ENCODE measurements around the gene OR13J1. TPM values are rescaled to one million over a fixed set of nuclear protein-coding genes. Genes with fewer than 3 reads are reported as not detected.

Gene OR13J1
- total RNA-seq, 4 donors from 2014 or later = not detected

- no peak for DNase-seq (ENCODE audit: low spot score in 2 of 2)
- intact Hi-C loops (cut with DNase I; ENCODE audit: low total_unique reads) = no loop called here
- no peak overlapping the region for H3K4me3 ChIP-seq (ENCODE audit: low read depth, poor library complexity, severe bottlenecking)
- WGBS, 2 donors = 78 to 96% methylated on average over 4 of the region's 4 CpGs
- TF ChIP-seq CTCF (IDR thresholded peaks at IDR 0.05) = no peak
- no peak for TF ChIP-seq POLR2A (IDR thresholded peaks at IDR 0.05)
These were observed 2.7 kb downstream of the OR13J1 start for GRCh38 chr9:35867538-35867937.

DNA sequence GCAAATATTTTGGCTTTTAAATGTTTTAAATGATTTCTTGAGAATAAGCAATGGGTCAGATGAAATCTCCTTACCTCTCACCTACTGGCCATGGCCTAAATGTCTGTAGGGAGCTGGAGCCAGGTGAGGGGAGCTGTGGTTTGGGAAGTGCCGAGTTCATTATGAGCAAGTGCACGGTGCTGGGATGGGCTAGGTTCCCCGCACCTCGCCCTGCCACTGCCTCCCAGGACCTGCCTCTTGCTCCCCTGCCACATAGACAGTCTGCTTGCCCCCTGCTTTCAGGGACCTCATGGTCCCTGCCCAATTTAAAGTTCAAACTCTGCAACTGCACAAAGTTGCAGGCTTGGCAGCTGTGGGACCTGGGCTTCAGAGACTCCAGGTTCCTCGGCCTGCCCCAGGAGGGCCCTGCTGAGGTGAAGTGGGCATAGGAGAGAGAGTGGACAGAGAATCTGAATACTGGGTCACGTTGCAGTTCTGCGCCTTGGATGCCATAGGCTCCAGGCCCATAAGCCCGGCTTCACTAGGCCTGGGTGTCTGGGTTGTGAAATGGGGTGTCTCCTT is 5.4 kb downstream of the OR13J1 start:
- 84 to 85% methylated on average over 8 of the region's 8 CpGs for WGBS, 2 donors

GRCh38 chr9:35863583-35863982 is 6.6 kb downstream of the OR13J1 start:
- DNase-seq (ENCODE audit: low spot score in 2 of 2) = peak in 1 of 2 donors; percentile 3
- no peak for TF ChIP-seq CTCF (IDR thresholded peaks at IDR 0.05)
- no peak for TF ChIP-seq POLR2A (IDR thresholded peaks at IDR 0.05)
- intact Hi-C loops (cut with DNase I; ENCODE audit: low total_unique reads) = no loop called here
- no peak overlapping the region for H3K4me3 ChIP-seq (ENCODE audit: low read depth, poor library complexity, severe bottlenecking)
- 71 to 75% methylated on average over 8 of the region's 8 CpGs for WGBS, 2 donors

More for the DNA sequence above, 5.4 kb downstream of the OR13J1 start:
- H3K4me3 ChIP-seq (ENCODE audit: low read depth, poor library complexity, severe bottlenecking) = no peak overlapping the region
- DNase-seq (ENCODE audit: low spot score in 2 of 2) = no peak
- intact Hi-C loops (cut with DNase I; ENCODE audit: low total_unique reads) = no loop called here
- no peak for TF ChIP-seq CTCF (IDR thresholded peaks at IDR 0.05)

DNA sequence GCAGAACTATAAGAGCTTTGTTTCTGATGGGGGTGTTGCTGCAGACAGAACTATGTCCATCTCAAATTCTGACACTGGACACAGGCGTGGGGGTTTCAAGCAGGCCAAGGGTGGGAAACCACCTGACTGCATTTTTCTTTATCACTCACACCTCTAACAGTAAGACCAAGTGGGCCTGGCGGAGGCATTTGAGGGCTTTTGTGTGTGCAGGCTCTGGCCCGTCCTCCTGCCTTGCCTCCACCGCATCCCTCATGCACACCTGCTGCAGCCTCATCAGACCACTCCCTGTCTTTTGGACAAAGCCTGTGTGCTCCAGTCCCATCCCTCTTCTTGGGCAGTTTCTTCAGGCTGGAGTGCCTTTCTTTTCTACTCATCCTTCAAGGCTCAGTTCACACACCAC is 7.9 kb downstream of the OR13J1 start:
- H3K4me3 ChIP-seq (ENCODE audit: low read depth, poor library complexity, severe bottlenecking) = no peak overlapping the region
- DNase-seq (ENCODE audit: low spot score in 2 of 2) = peak in 1 of 2 donors; percentile 4
- 77 to 84% methylated on average over 4 of the region's 4 CpGs for WGBS, 2 donors
- intact Hi-C loops (cut with DNase I; ENCODE audit: low total_unique reads) = no loop called here
- TF ChIP-seq CTCF (IDR thresholded peaks at IDR 0.05) (no peak), POLR2A (IDR thresholded peaks at IDR 0.05) (no peak)

GRCh38 chr9:35861161-35861897 is 8.9 kb downstream of the OR13J1 start:
- peak in 1 of 2 donors; percentile 11 for DNase-seq (ENCODE audit: low spot score in 2 of 2)
- WGBS, 2 donors = 64 to 70% methylated on average over 12 of the region's 12 CpGs
- TF ChIP-seq CTCF (IDR thresholded peaks at IDR 0.05) (no peak), POLR2A (IDR thresholded peaks at IDR 0.05) (no peak)
- H3K4me3 ChIP-seq (ENCODE audit: low read depth, poor library complexity, severe bottlenecking) = no peak overlapping the region
- intact Hi-C loops (cut with DNase I; ENCODE audit: low total_unique reads) = no loop called here
